HAP-1 (cell line): ENCODE results near the gene KRTAP13-3.
A peak's percentile ranks its signal among the peaks of the same experiment; 100 is the strongest.

Experiments
- DNase-seq, 2 experiments: peaks; one replicate each; pipeline ENCODE4 v3.0.0-alpha.2; 2016 to 2020; ENCODE audit warnings: low spot score in 2 of 2
- H3K27me3 ChIP-seq: fragments of 250-450 bp; sonication (Bioruptor Pico); 2 replicates; pipeline ENCODE4 v1.5.1; 2020; ENCODE audit warnings: low read depth, mild to moderate bottlenecking, moderate library complexity
- H3K36me3 ChIP-seq: fragments of 250-450 bp; sonication (Bioruptor Pico); replicated peaks from 2 replicates; pipeline ENCODE4 v1.5.1; 2020; ENCODE audit warnings: mild to moderate bottlenecking
- H3K4me1 ChIP-seq: fragments of 250-450 bp; sonication (Bioruptor Pico); 2 replicates; pipeline ENCODE4 v1.5.1; 2020; ENCODE audit warnings: mild to moderate bottlenecking
- H3K4me3 ChIP-seq: fragments of 250-450 bp; sonication (Bioruptor Pico); 2 replicates; pipeline ENCODE4 v1.5.1; 2020; ENCODE audit warnings: mild to moderate bottlenecking, moderate library complexity
- H3K9me3 ChIP-seq: fragments of 250-450 bp; sonication (Bioruptor Pico); 2 replicates; pipeline ENCODE4 v1.5.1; 2020; ENCODE audit warnings: mild to moderate bottlenecking, moderate library complexity
- in situ Hi-C: fragments of 300-500 bp; cut with MboI; formaldehyde crosslinking; loops from 3 replicates; pipeline ENCODE4 v1.14.3; 2020; ENCODE audit warnings: low sequenced_read_pairs, inconsistent platforms, mixed read lengths

Gene KRTAP13-3

GRCh38 chr21:30425826-30426225 is at the start of gene KRTAP13-3:
KRTAP13-3 (minus strand) TSS chr21:30425926; CDS start chr21:30425912, 14 bp downstream.
- H3K4me3 ChIP-seq = no peak within 1 kb of the TSS
- in situ Hi-C loops = no loop called here
- H3K9me3 ChIP-seq = no peaks in the 10 kb centered on the region; the same call in 1 of the 2 replicates
- H3K4me1 ChIP-seq = no peaks in the 10 kb centered on the region
- H3K36me3 ChIP-seq = no peaks in the 10 kb centered on the region
- no peaks in the 10 kb centered on the region for H3K27me3 ChIP-seq
- no peak for DNase-seq

- in situ Hi-C loops = no loop called here
Measured at GRCh38 chr21:30468900-30469714, 43.4 kb upstream of the KRTAP13-3 start.

GRCh38 chr21:30463713-30464112 is 38.0 kb upstream of the KRTAP13-3 start:
- no peaks in the 10 kb centered on the region for H3K27me3 ChIP-seq
- in situ Hi-C loops = no loop called here

More at GRCh38 chr21:30468900-30469714, 43.4 kb upstream of the KRTAP13-3 start:
- H3K27me3 ChIP-seq = no peaks in the 10 kb centered on the region
- no peaks in the 10 kb centered on the region for H3K9me3 ChIP-seq
- H3K4me1 ChIP-seq = no peaks in the 10 kb centered on the region
- no peak overlapping the region for H3K4me3 ChIP-seq
- no peak for DNase-seq
- H3K36me3 ChIP-seq = no peaks in the 10 kb centered on the region

GRCh38 chr21:30448514-30448913 is 22.8 kb upstream of the KRTAP13-3 start:
- H3K27me3 ChIP-seq = no peaks in the 10 kb centered on the region
- H3K36me3 ChIP-seq = no peaks in the 10 kb centered on the region
- no peaks in the 10 kb centered on the region for H3K9me3 ChIP-seq
- no peak overlapping the region for H3K4me3 ChIP-seq
- H3K4me1 ChIP-seq = no peaks in the 10 kb centered on the region
- in situ Hi-C loops = no loop called here
- DNase-seq = no peak

More at GRCh38 chr21:30463713-30464112, 38.0 kb upstream of the KRTAP13-3 start:
- Histone ChIP-seq H3K4me1 (no peaks in the 10 kb centered on the region), H3K4me3 (no peak overlapping the region), H3K36me3 (no peaks in the 10 kb centered on the region), H3K9me3 (no peaks in the 10 kb centered on the region)
- no peak for DNase-seq

- no peaks in the 10 kb centered on the region for H3K9me3 ChIP-seq
- in situ Hi-C loops = no loop called here
- no peaks in the 10 kb centered on the region for H3K27me3 ChIP-seq
- no peak overlapping the region for H3K4me3 ChIP-seq
- H3K36me3 ChIP-seq = no peaks in the 10 kb centered on the region
- no peak for DNase-seq
- no peaks in the 10 kb centered on the region for H3K4me1 ChIP-seq
Measured at GRCh38 chr21:30447056-30447455, 21.3 kb upstream of the KRTAP13-3 start.

- DNase-seq = no peak
- Histone ChIP-seq H3K4me1 (no peaks in the 10 kb centered on the region), H3K9me3 (no peaks in the 10 kb centered on the region), H3K27me3 (no peaks in the 10 kb centered on the region), H3K36me3 (no peaks in the 10 kb centered on the region), H3K4me3 (no peak overlapping the region)
- in situ Hi-C loops = no loop called here
Measured at GRCh38 chr21:30444204-30444603, 18.5 kb upstream of the KRTAP13-3 start.

- no peak for DNase-seq
- Histone ChIP-seq H3K4me1 (no peaks in the 10 kb centered on the region), H3K9me3 (no peaks in the 10 kb centered on the region), H3K27me3 (no peaks in the 10 kb centered on the region), H3K4me3 (no peak overlapping the region), H3K36me3 (no peaks in the 10 kb centered on the region)
- in situ Hi-C loops = no loop called here
Measured at GRCh38 chr21:30443226-30443625, 17.5 kb upstream of the KRTAP13-3 start.

- H3K4me1 ChIP-seq = no peaks in the 10 kb centered on the region
- H3K9me3 ChIP-seq = no peaks in the 10 kb centered on the region; the same call in 1 of the 2 replicates
- no peaks in the 10 kb centered on the region for H3K27me3 ChIP-seq
- in situ Hi-C loops = no loop called here
- no peak within 1 kb of the TSS for H3K4me3 ChIP-seq
- no peaks in the 10 kb centered on the region for H3K36me3 ChIP-seq
- no peak for DNase-seq
Measured at GRCh38 chr21:30439975-30440374, 14.2 kb upstream of the KRTAP13-3 start, which contains the start of gene KRTAP15-1. KRTAP15-1 (plus strand) TSS chr21:30440275; CDS start chr21:30440328, 53 bp downstream.

- in situ Hi-C loops = no loop called here
- Histone ChIP-seq H3K36me3 (no peaks in the 10 kb centered on the region), H3K9me3 (no peaks in the 10 kb centered on the region; the same call in 1 of the 2 replicates), H3K4me3 (no peak overlapping the region), H3K4me1 (no peaks in the 10 kb centered on the region), H3K27me3 (no peaks in the 10 kb centered on the region)
- no peak for DNase-seq
Measured at GRCh38 chr21:30437010-30437565, 11.4 kb upstream of the KRTAP13-3 start.

GRCh38 chr21:30434033-30434631 is 8.4 kb upstream of the KRTAP13-3 start:
- in situ Hi-C loops = no loop called here
- Histone ChIP-seq H3K4me3 (no peak overlapping the region), H3K36me3 (no peaks in the 10 kb centered on the region), H3K9me3 (no peaks in the 10 kb centered on the region; the same call in 1 of the 2 replicates), H3K27me3 (no peaks in the 10 kb centered on the region), H3K4me1 (no peaks in the 10 kb centered on the region)
- DNase-seq = peak in 1 of 2 experiments; percentile 9

GRCh38 chr21:30430170-30430655 is 4.5 kb upstream of the KRTAP13-3 start, which contains the start of gene KRTAP13-4:
KRTAP13-4 (plus strand) TSS chr21:30430220; CDS start chr21:30430276, 56 bp downstream.
- no peaks in the 10 kb centered on the region for H3K27me3 ChIP-seq
- H3K36me3 ChIP-seq = no peaks in the 10 kb centered on the region
- H3K4me1 ChIP-seq = no peaks in the 10 kb centered on the region
- in situ Hi-C loops = no loop called here
- H3K4me3 ChIP-seq = no peak within 1 kb of the TSS
- no peak for DNase-seq
- H3K9me3 ChIP-seq = no peaks in the 10 kb centered on the region; the same call in 1 of the 2 replicates

GRCh38 chr21:30426731-30427130 is 1.0 kb upstream of the KRTAP13-3 start:
- in situ Hi-C loops = no loop called here
- DNase-seq = no peak
- no peaks in the 10 kb centered on the region for H3K4me1 ChIP-seq
- H3K36me3 ChIP-seq = no peaks in the 10 kb centered on the region
- no peaks in the 10 kb centered on the region; the same call in 1 of the 2 replicates for H3K9me3 ChIP-seq
- H3K4me3 ChIP-seq = no peak overlapping the region
- no peaks in the 10 kb centered on the region for H3K27me3 ChIP-seq

- H3K4me3 ChIP-seq = no peak overlapping the region
- in situ Hi-C loops = no loop called here
- H3K36me3 ChIP-seq = no peaks in the 10 kb centered on the region
- no peaks in the 10 kb centered on the region for H3K4me1 ChIP-seq
- DNase-seq = no peak
- peaks cover 3% of the 10 kb centered on the region; the same call in 1 of the 2 replicates for H3K9me3 ChIP-seq
- no peaks in the 10 kb centered on the region for H3K27me3 ChIP-seq
Measured at GRCh38 chr21:30415993-30416392, 9.7 kb downstream of the KRTAP13-3 start.
